Spinal cord (tissue), 10 donors: ENCODE measurements around the gene KDM7A. TPM values are rescaled to one million over a fixed set of nuclear protein-coding genes. Genes with fewer than 3 reads are reported as not detected.

Experiments used
- DNase-seq, 6 donors: peaks; one replicate each; pipeline versions ENCODE4 v3.0.0 to v3.0.0-alpha.2; 2013 to 2015; ENCODE audit warnings: low spot score in 6 of 6, low read depth in 4 of 6
- H3K27ac ChIP-seq: one replicate; pipeline ENCODE4 v1.5.1; 2013; ENCODE audit warnings: low read depth, low read length, control low read depth
- H3K27me3 ChIP-seq: one replicate; pipeline ENCODE4 v1.6.1; 2013; ENCODE audit warnings: low read length; ENCODE audit not compliant: control insufficient read depth, insufficient read depth
- H3K36me3 ChIP-seq: one replicate; pipeline ENCODE4 v1.6.1; 2013; ENCODE audit warnings: low read length; ENCODE audit not compliant: control insufficient read depth, insufficient read depth
- H3K4me1 ChIP-seq: one replicate; pipeline ENCODE4 v1.6.1; 2013; ENCODE audit warnings: low read length; ENCODE audit not compliant: control insufficient read depth, insufficient read depth
- H3K4me3 ChIP-seq: one replicate; pipeline ENCODE4 v1.5.1; 2013; ENCODE audit warnings: low read depth, low read length, control low read depth
- H3K9me3 ChIP-seq: one replicate; pipeline ENCODE4 v1.6.1; 2013; ENCODE audit warnings: low read length; ENCODE audit not compliant: control insufficient read depth, insufficient read depth
- WGBS: methylation state at CpG from one replicate; pipeline ENCODE4 v1.1.5; 2013; ENCODE audit warnings: missing lambda C conversion rate; ENCODE audit not compliant: insufficient coverage; 5-methylcytosine and 5-hydroxymethylcytosine counted together
- polyA plus RNA-seq, 2 donors: library from polyadenylated mRNA; unstranded; fragments of 120-200 nt; gene quantifications; one replicate each; pipeline ENCODE4 v1.2.1, GENCODE V29; 2013; ENCODE audit not compliant: insufficient read length in 2 of 2
- total RNA-seq, 2 donors: library from RNA; depleted of rRNA in 1 of 2; stranded (reverse); fragments of 120-200 nt in 1 of 2; fragments of >200 nt in 1 of 2; gene quantifications; one replicate each; pipeline versions ENCODE4 v1.2.3 to v1.2.4, GENCODE V29; 2013 to 2014
- donor health status: healthy.

The KDM7A gene
- total and polyA plus RNA-seq, 4 donors: 9.1 to 16.8 (median 9.2) TPM

- DNase-seq: peak in 1 of 6 donors; percentile 25
- Histone ChIP-seq H3K9me3 (peaks cover 1% of the 10 kb centered on the region), H3K36me3 (no peaks in the 10 kb centered on the region), H3K4me1 (peaks cover 8% of the 10 kb centered on the region), H3K27ac (no peak overlapping the region), H3K27me3 (peaks cover 8% of the 10 kb centered on the region), H3K4me3 (no peak overlapping the region)
- WGBS: 78% methylated on average over 10 of the region's 11 CpGs
Measured at GRCh38 chr7:140060788-140061606, 115.8 kb downstream of the KDM7A start.

- Histone ChIP-seq H3K27ac (no peak overlapping the region), H3K9me3 (no peaks in the 10 kb centered on the region), H3K36me3 (no peaks in the 10 kb centered on the region), H3K27me3 (peaks cover 8% of the 10 kb centered on the region), H3K4me3 (no peak overlapping the region), H3K4me1 (peaks cover 8% of the 10 kb centered on the region)
- DNase-seq: no peak
- 87% methylated on average over 3 of the region's 3 CpGs for WGBS
Measured at GRCh38 chr7:140060243-140060630, 116.5 kb downstream of the KDM7A start.

- no peaks in the 10 kb centered on the region for H3K36me3 ChIP-seq
- no peak overlapping the region for H3K4me3 ChIP-seq
- H3K27ac ChIP-seq: no peak overlapping the region
- peaks cover 8% of the 10 kb centered on the region for H3K27me3 ChIP-seq
- no peak for DNase-seq
- H3K9me3 ChIP-seq: no peaks in the 10 kb centered on the region
- WGBS: 82% methylated on average over 8 of the region's 12 CpGs
- peaks cover 8% of the 10 kb centered on the region for H3K4me1 ChIP-seq
Measured at GRCh38 chr7:140059273-140060242, 117.2 kb downstream of the KDM7A start.

- no peak overlapping the region for H3K4me3 ChIP-seq
- no peak for DNase-seq
- no peaks in the 10 kb centered on the region for H3K36me3 ChIP-seq
- WGBS: 92% methylated on average over 2 of the region's 7 CpGs
- no peak overlapping the region for H3K27ac ChIP-seq
- peaks cover 6% of the 10 kb centered on the region for H3K27me3 ChIP-seq
- peaks cover 8% of the 10 kb centered on the region for H3K4me1 ChIP-seq
- H3K9me3 ChIP-seq: no peaks in the 10 kb centered on the region
Measured at GRCh38 chr7:140058517-140058916, 118.3 kb downstream of the KDM7A start.

- H3K9me3 ChIP-seq: no peaks in the 10 kb centered on the region
- WGBS: 93% methylated on average over 3 of the region's 3 CpGs
- no peak overlapping the region for H3K4me3 ChIP-seq
- H3K36me3 ChIP-seq: no peaks in the 10 kb centered on the region
- H3K4me1 ChIP-seq: peaks cover 6% of the 10 kb centered on the region
- no peak overlapping the region for H3K27ac ChIP-seq
- no peaks in the 10 kb centered on the region for H3K27me3 ChIP-seq
- no peak for DNase-seq
Measured at GRCh38 chr7:140057143-140057535, 119.6 kb downstream of the KDM7A start.

GRCh38 chr7:140056431-140057142, 120.2 kb downstream of the KDM7A start:
- no peaks in the 10 kb centered on the region for H3K9me3 ChIP-seq
- no peak for DNase-seq
- 94% methylated on average over 3 of the region's 5 CpGs for WGBS
- no peaks in the 10 kb centered on the region for H3K27me3 ChIP-seq
- no peak overlapping the region for H3K4me3 ChIP-seq
- peaks cover under 1% of the 10 kb centered on the region for H3K4me1 ChIP-seq
- H3K27ac ChIP-seq: no peak overlapping the region
- no peaks in the 10 kb centered on the region for H3K36me3 ChIP-seq

- Histone ChIP-seq H3K9me3 (no peaks in the 10 kb centered on the region), H3K36me3 (no peaks in the 10 kb centered on the region), H3K4me1 (no peaks in the 10 kb centered on the region), H3K27me3 (no peaks in the 10 kb centered on the region), H3K4me3 (no peak overlapping the region), H3K27ac (no peak overlapping the region)
- 100% methylated on average over 2 of the region's 2 CpGs for WGBS
- DNase-seq: no peak
Measured at GRCh38 chr7:140055833-140056232, 121.0 kb downstream of the KDM7A start.

- Histone ChIP-seq H3K4me3 (no peak overlapping the region), H3K4me1 (no peaks in the 10 kb centered on the region), H3K9me3 (no peaks in the 10 kb centered on the region), H3K27me3 (no peaks in the 10 kb centered on the region), H3K27ac (no peak overlapping the region), H3K36me3 (no peaks in the 10 kb centered on the region)
- 65% methylated on average over 2 of the region's 4 CpGs for WGBS
- no peak for DNase-seq
Measured at GRCh38 chr7:140054751-140055150, 122.0 kb downstream of the KDM7A start.

- 94% methylated on average over 1 of the region's 3 CpGs for WGBS
- DNase-seq: no peak
- Histone ChIP-seq H3K4me1 (no peaks in the 10 kb centered on the region), H3K27ac (no peak overlapping the region), H3K4me3 (no peak overlapping the region), H3K27me3 (no peaks in the 10 kb centered on the region), H3K36me3 (no peaks in the 10 kb centered on the region), H3K9me3 (no peaks in the 10 kb centered on the region)
Measured at GRCh38 chr7:140053812-140054539, 122.8 kb downstream of the KDM7A start.
